CD14-positive monocyte (primary cell): ENCODE measurements around the gene PARP12. TPM values are rescaled to one million over a fixed set of nuclear protein-coding genes. Genes with fewer than 3 reads are reported as not detected.

Experiments
- DNase-seq, 3 donors: peaks; one replicate each; pipeline ENCODE4 v3.0.0-alpha.2; 2011 to 2022
- H2AFZ ChIP-seq: 2 replicates; pipeline ENCODE4 v1.6.0; 2012; ENCODE audit warnings: mild to moderate bottlenecking, low read depth, low read length, inconsistent platforms; ENCODE audit not compliant: insufficient read depth, poor library complexity, severe bottlenecking
- H3K27ac ChIP-seq, 2 donors: 1 replicate in 1 of 2; 2 replicates in 1 of 2; pipeline ENCODE4 v1.5.1; 2012 to 2013; ENCODE audit warnings: low read length in 2 of 2, control low read depth in 1 of 2, inconsistent platforms in 1 of 2, low read depth in 1 of 2, mild to moderate bottlenecking in 1 of 2
- H3K27me3 ChIP-seq, 2 donors: one replicate each; pipeline versions ENCODE4 v1.6.0 to v1.6.1; 2011 to 2013; ENCODE audit warnings: low read length in 2 of 2; ENCODE audit not compliant: control insufficient read depth in 2 of 2, insufficient read depth in 2 of 2
- H3K36me3 ChIP-seq, 2 donors: replicated peaks in 1 of 2; 1 replicate in 1 of 2; 2 replicates in 1 of 2; pipeline versions ENCODE4 v1.5.1 to v1.6.1; 2012 to 2013; ENCODE audit warnings: low read length in 2 of 2, control low read depth in 1 of 2, inconsistent platforms in 1 of 2, mild to moderate bottlenecking in 1 of 2; ENCODE audit not compliant: insufficient read depth in 2 of 2, control insufficient read depth in 1 of 2
- H3K4me1 ChIP-seq, 2 donors: 1 replicate in 1 of 2; 2 replicates in 1 of 2; pipeline versions ENCODE4 v1.5.1 to v1.6.1; 2012 to 2013; ENCODE audit warnings: low read length in 2 of 2, control low read depth in 1 of 2, inconsistent platforms in 1 of 2, mild to moderate bottlenecking in 1 of 2, moderate library complexity in 1 of 2; ENCODE audit not compliant: insufficient read depth in 2 of 2, control insufficient read depth in 1 of 2
- H3K4me2 ChIP-seq: replicated peaks from 2 replicates; pipeline ENCODE3; 2012; ENCODE audit warnings: low read length, moderate library complexity, mild to moderate bottlenecking; ENCODE audit not compliant: poor library complexity, severe bottlenecking; ENCODE audit errors: extremely low read depth
- H3K4me3 ChIP-seq, 3 experiments: fragments of 200-600 bp in 1 of 3; sonication (generic) in 1 of 3; replicated peaks in 1 of 3; 1 replicate in 2 of 3; 2 replicates in 1 of 3; pipeline ENCODE4 v1.5.1; 2011 to 2013; ENCODE audit warnings: low read length in 3 of 3, mild to moderate bottlenecking in 3 of 3, control low read depth in 2 of 3, low read depth in 2 of 3, inconsistent platforms in 1 of 3, moderate library complexity in 1 of 3
- H3K79me2 ChIP-seq: 2 replicates; pipeline ENCODE4 v1.6.0; 2012; ENCODE audit warnings: mild to moderate bottlenecking, control low read depth, inconsistent platforms, low read length, moderate library complexity; ENCODE audit not compliant: insufficient read depth
- H3K9ac ChIP-seq: 2 replicates; pipeline ENCODE4 v1.6.0; 2017; ENCODE audit warnings: low read length, mild to moderate bottlenecking; ENCODE audit not compliant: insufficient read depth, poor library complexity, severe bottlenecking
- H3K9me3 ChIP-seq, 2 donors: replicated peaks in 1 of 2; 1 replicate in 1 of 2; 2 replicates in 1 of 2; pipeline versions ENCODE4 v1.5.1 to v1.6.1; 2012 to 2013; ENCODE audit warnings: low read length in 2 of 2, control low read depth in 1 of 2; ENCODE audit not compliant: control insufficient read depth in 1 of 2, insufficient read depth in 1 of 2
- H4K20me1 ChIP-seq: 2 replicates; pipeline ENCODE4 v1.6.0; 2012; ENCODE audit warnings: mild to moderate bottlenecking, low read length, control low read depth, moderate library complexity; ENCODE audit not compliant: insufficient read depth
- H3K27ac Mint-ChIP-seq, 7 donors: one replicate each; pipeline ENCODE4 v1.8.0; 2020; ENCODE audit warnings: mild to moderate bottlenecking in 7 of 7, mixed read lengths in 7 of 7, moderate library complexity in 6 of 7, inconsistent platforms in 2 of 7
- H3K27me3 Mint-ChIP-seq, 3 donors: one replicate each; pipeline ENCODE4 v1.8.0; 2021 to 2022; ENCODE audit warnings: low read depth in 3 of 3, mild to moderate bottlenecking in 3 of 3, mixed read lengths in 3 of 3, moderate library complexity in 3 of 3, inconsistent platforms in 1 of 3
- H3K36me3 Mint-ChIP-seq, 2 donors: one replicate each; pipeline ENCODE4 v1.8.0; 2020; ENCODE audit warnings: mixed read lengths in 2 of 2, inconsistent platforms in 1 of 2, mild to moderate bottlenecking in 1 of 2
- H3K4me1 Mint-ChIP-seq: one replicate; pipeline ENCODE4 v1.8.0; 2020; ENCODE audit warnings: mild to moderate bottlenecking, mixed read lengths
- H3K4me3 Mint-ChIP-seq, 2 donors: one replicate each; pipeline ENCODE4 v1.8.0; 2020; ENCODE audit warnings: mild to moderate bottlenecking in 2 of 2, mixed read lengths in 2 of 2, moderate library complexity in 1 of 2
- H3K9me3 Mint-ChIP-seq, 7 donors: one replicate each; pipeline ENCODE4 v1.8.0; 2020 to 2022; ENCODE audit warnings: mixed read lengths in 7 of 7, mild to moderate bottlenecking in 6 of 7, moderate library complexity in 6 of 7, inconsistent platforms in 2 of 7
- CTCF ChIP-seq: fragments of 200-600 bp; IDR thresholded peaks from one replicate; pipeline ENCODE4 v1.8.0; 2022; ENCODE audit warnings: antibody characterized with exemption, mild to moderate bottlenecking
- WGBS: methylation state at CpG from one replicate; pipeline ENCODE4 v1.1.5; 2013; ENCODE audit warnings: missing lambda C conversion rate; ENCODE audit not compliant: insufficient coverage; 5-methylcytosine and 5-hydroxymethylcytosine counted together
- intact Hi-C, 2 donors: fragments of 100-400 bp; cut with micrococcal nuclease; formaldehyde crosslinking; loops; one replicate each; pipeline versions ENCODE4 v1.15.0 to v1.15.1; 2023
- polyA plus RNA-seq, 3 donors: library from polyadenylated mRNA; depleted of rRNA in 1 of 3; unstranded in 2 of 3; stranded (reverse) in 1 of 3; fragments of 300-500 nt in 2 of 3; fragments of >200 nt in 1 of 3; fragmentation: Illumina TruSeq in 2 of 3; gene quantifications; 1 replicate in 2 of 3; 2 replicates in 1 of 3; pipeline ENCODE4 v1.2.3, GENCODE V29; 2012 to 2021

The PARP12 gene
- polyA plus RNA-seq, 3 donors = 16.7 to 116 (median 37.8) TPM

GRCh38 chr7:139994356-139994755 is 68.4 kb downstream of the PARP12 start:
- Histone ChIP-seq H2AFZ (no peak overlapping the region), H4K20me1 (peaks cover 100% of the 10 kb centered on the region), H3K9me3 (no peaks in the 10 kb centered on the region), H3K4me2 (no peak overlapping the region), H3K27ac (no peak overlapping the region), H3K9ac (no peak overlapping the region), H3K27me3 (no peaks in the 10 kb centered on the region), H3K4me3 (no peak overlapping the region), H3K36me3 (peaks cover 51 to 83% of the 10 kb centered on the region in 2 donors), H3K4me1 (peaks cover 8 to 11% of the 10 kb centered on the region in 2 donors), H3K79me2 (no peaks in the 10 kb centered on the region)
- DNase-seq = no peak
- no CpG with 5 or more reads among the region's 1 CpG for WGBS
- H3K9me3 Mint-ChIP-seq = peaks cover 0 to 2% (median 0%) of the 10 kb centered on the region in 7 donors
- peak overlapping the region in 2 of 7 donors; percentile 54 to 63 for H3K27ac Mint-ChIP-seq
- no peak for TF ChIP-seq CTCF
- intact Hi-C loops = no loop called here
- no peak overlapping the region for H3K4me3 Mint-ChIP-seq
- peaks cover 51 to 83% of the 10 kb centered on the region in 2 donors for H3K36me3 Mint-ChIP-seq
- H3K4me1 Mint-ChIP-seq = peaks cover 21% of the 10 kb centered on the region
- peaks cover 0 to 3% (median 1%) of the 10 kb centered on the region in 3 donors for H3K27me3 Mint-ChIP-seq

GRCh38 chr7:139993592-139993991 is 69.2 kb downstream of the PARP12 start:
- no peak overlapping the region for H2AFZ ChIP-seq
- intact Hi-C loops = no loop called here
- Mint-ChIP-seq H3K4me3 (no peak overlapping the region), H3K27me3 (peaks cover 0 to 3% (median 1%) of the 10 kb centered on the region in 3 donors), H3K4me1 (peaks cover 21% of the 10 kb centered on the region), H3K27ac (peak overlapping the region in 1 of 7 donors; percentile 31), H3K36me3 (peaks cover 58 to 83% of the 10 kb centered on the region in 2 donors), H3K9me3 (peaks cover 0 to 2% (median 0%) of the 10 kb centered on the region in 7 donors)
- no peak overlapping the region for H3K27ac ChIP-seq
- peaks cover 100% of the 10 kb centered on the region for H4K20me1 ChIP-seq
- peaks cover 8 to 11% of the 10 kb centered on the region in 2 donors for H3K4me1 ChIP-seq
- H3K4me3 ChIP-seq = no peak overlapping the region
- H3K27me3 ChIP-seq = no peaks in the 10 kb centered on the region
- TF ChIP-seq CTCF = no peak
- DNase-seq = no peak
- no peak overlapping the region for H3K4me2 ChIP-seq
- no peaks in the 10 kb centered on the region for H3K9me3 ChIP-seq
- peaks cover 54 to 83% of the 10 kb centered on the region in 2 donors for H3K36me3 ChIP-seq
- H3K79me2 ChIP-seq = no peaks in the 10 kb centered on the region
- no peak overlapping the region for H3K9ac ChIP-seq
- no CpG with 5 or more reads among the region's 2 CpGs for WGBS
